Measurements from ENCODE around the gene PPARD.
"Not testable (repeated sequence)": the region's sequence is repeated elsewhere in the genome, so short reads cannot be mapped to it uniquely, and the experiment has no call there.

Gene PPARD

DNA sequence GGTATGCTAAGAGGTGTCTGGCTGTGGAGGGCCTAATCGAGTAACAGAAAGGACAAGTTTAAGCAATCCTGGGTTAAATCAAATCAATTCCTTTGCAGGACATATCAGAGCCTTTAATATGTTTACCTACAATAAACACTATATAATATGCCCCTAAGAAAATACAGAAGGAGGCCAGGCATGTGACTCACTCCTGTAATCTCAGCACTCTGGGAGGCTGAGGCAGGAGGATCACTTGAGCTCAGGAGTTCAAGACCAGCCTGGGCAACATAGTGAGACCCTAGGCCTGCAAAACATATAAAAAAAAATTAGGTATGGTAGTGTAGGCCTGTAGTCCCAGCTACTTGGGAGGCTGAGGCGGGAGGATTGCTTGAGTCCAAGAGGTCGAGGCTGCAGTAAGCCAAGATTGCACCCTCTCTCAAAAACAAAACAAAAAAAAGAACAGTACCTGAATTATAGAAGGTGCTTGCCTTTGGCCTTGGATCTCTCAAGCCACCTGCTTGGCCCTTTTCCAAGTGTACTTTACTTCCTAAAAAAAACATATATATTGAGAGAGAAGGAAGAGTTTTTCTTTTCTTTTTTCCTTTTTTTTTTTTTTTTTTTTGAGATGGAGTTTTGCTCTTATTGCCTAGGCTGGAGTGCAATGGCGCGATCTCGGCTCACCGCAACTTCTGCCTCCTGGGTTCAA lies 96.2 kb downstream of the PPARD start:
- not testable (repeated sequence) for DNase-seq (ENCODE audit: low read depth in 2 of 2)

DNA sequence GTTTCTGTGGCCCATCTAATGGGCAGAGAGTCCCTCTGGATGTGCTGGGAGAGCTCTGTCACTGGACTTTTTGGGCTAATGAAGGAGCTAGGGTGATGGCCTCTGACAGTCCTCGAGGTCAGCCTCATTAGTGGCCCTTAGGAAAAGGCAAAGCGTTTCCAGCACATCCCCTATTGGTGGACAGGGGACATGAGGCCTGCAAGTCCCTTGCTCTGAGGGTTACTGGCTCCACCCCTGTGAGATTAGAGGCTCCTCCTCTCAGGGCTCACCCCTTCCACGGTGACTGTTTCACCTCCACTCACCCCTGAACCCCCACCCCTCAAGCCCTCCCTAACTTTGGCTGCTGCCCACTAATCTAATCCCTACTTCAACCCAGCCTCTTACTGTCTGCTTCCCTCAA lies 97.0 kb downstream of the PPARD start:
- DNase-seq (ENCODE audit: low read depth in 2 of 2) = no peak

DNA sequence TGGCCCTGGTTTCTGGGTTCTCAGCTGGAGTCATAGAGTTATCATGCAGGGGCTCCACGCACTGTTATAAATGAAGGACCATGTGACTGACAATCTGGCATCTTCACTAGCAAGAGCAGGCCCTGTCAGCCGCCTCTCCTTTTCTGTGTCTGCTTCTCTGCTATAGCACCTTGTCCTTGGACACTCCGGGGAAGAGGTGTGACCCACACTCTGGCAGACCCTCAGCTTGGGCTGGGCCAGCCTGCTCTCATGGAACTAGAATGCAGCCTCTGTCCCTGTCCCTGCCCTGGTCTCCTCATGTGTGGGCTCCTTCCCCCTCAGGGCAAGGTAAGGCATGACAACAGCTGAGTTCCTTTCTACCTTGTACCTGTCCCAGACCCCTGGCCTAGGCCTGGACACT lies 98.8 kb downstream of the PPARD start:
- no peak for DNase-seq (ENCODE audit: low read depth in 2 of 2)

- DNase-seq (ENCODE audit: low read depth in 2 of 2) = no peak
Observed at GRCh38 chr6:35441642-35442041, 99.3 kb downstream of the PPARD start.

GRCh38 chr6:35442693-35443092 lies 100.3 kb downstream of the PPARD start:
- DNase-seq (ENCODE audit: low read depth in 2 of 2) = no peak

- DNase-seq (ENCODE audit: low read depth in 2 of 2) = no peak
Observed at GRCh38 chr6:35443341-35444030, 101.1 kb downstream of the PPARD start.

GRCh38 chr6:35445691-35446090 lies 103.3 kb downstream of the PPARD start:
- no peak for DNase-seq (ENCODE audit: low read depth in 2 of 2)

DNA sequence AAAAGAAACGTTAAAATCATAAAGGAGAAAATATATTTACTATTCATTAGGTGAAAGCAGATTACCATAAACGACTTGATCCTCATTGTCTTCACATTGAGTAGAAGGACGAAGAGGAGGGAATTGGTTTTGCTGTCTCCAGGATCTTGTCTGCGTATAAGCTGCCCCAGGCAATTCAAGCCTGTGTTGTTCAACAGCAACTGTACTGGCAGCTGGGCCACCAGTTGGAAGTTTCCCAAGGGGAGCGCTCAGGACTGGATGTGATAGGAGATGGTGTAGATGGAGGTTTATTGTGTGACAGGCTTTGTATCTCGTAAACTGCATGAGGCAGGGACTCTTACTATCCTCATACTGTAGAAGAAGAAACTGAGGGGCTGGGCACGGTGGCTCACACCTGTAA lies 105.8 kb downstream of the PPARD start:
- DNase-seq (ENCODE audit: low read depth in 2 of 2) = no peak

DNA sequence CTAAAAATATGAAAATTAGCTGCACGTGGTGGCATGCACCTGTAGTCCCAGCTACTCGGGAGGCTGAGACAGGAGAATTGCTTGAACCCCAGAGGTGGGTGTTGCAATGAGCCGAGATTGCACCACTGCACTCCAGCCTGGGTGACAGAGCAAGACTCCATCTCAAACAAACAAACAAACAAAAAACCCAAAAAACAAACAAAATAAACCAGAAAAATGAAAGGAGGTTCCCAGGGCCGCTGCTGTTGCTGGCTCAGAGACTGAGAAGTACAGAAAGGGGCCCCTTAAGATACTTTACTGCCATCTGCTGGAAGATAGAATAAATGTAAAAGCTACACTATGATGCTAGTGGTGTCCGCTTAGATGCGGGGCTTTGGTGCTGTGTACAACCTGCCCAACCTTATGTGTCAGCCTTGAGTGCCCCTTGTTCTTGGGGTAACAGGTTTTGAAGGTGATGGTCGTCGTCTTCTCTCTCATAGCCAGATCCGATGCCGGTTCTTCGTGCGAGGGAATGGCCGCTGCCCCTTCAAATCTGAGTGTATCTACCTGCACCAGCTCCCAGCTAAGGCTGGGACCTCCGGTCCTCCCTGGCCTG lies 107.0 kb downstream of the PPARD start:
- no peak for DNase-seq (ENCODE audit: low read depth in 2 of 2)

DNA sequence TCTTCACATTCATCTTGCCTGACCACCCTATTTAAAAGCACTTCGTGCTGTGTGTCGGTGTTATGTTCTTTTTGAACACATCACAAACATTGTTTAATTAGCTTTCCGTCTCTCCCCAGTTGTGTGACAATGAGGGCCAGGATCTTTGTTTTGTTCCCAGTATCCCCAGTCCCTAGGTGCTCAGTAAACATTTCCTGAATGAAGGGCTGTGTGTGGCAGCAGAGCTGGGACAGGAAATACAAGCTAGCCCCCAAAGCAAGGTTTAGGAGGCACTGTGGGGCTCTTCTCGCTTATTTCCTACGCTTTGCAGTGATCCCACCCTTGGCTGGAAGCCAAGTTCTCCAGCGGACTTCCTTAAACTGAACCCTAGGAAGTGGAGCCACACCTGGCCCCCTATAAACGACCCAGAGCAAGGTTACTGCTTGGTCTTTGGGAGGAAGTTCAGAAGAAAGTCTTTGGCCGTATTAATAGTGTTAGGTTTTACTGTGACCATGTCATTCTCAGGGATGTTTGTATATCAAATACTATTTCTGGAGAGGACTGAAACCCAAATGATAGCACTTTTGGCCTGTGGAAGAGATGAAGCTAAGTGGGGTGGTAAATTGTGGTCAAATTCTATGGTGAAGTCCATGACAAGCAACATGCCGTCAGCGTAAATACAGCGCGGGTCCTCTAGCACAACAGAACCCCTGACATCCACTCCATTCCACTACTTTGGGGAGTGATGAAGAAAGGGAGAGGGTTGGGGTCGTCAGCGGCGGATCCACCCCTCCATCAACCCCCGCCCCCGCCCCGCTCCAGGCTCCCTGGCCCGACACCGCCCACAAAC lies 109.2 kb downstream of the PPARD start:
- no peak for DNase-seq (ENCODE audit: low read depth in 2 of 2)

DNA sequence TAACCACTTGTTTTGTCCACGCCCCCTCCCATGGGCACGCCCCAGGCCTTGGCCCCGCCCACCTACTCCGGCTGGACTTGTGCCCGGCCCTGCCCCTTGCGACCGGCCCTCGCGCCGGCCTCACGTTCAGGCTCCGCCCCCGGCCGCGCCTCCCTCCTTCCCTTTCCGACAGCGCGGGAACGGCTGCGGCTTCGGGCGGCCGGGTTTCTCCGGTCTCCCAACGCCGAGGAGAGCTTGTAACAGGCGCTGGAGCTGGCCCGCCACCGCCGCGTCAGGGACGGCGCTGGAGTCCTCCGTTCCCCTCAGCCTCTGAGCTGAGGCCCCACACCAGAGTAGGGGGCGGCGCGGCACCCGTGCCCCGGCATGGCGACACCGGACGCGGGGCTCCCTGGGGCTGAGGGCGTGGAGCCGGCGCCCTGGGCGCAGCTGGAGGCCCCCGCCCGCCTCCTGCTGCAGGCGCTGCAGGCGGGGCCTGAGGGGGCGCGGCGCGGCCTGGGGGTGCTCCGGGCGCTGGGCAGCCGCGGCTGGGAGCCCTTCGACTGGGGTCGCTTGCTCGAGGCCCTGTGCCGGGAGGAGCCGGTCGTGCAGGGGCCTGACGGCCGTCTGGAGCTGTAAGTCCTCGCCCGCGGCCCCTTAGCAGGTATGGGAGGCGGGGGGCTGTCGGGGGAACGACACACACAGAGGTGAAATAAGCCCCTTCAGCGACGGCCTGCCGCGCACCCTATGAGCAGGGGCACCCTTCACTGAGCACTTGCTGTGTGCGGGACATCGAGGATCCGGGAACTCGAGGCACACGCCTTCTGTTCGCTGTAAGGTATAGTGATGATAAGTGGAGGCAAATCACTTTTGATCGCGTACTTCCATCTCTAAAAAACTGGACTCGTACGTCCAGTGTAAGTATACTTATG lies 110.1 kb downstream of the PPARD start, which contains the start of gene FANCE:
Gene FANCE (plus strand): TSS at position 156 of the 908 bp plus-strand sequence. CDS start 208 bp downstream, at position 364.
- peak; percentile 84 for DNase-seq (ENCODE audit: low read depth in 2 of 2)

DNA sequence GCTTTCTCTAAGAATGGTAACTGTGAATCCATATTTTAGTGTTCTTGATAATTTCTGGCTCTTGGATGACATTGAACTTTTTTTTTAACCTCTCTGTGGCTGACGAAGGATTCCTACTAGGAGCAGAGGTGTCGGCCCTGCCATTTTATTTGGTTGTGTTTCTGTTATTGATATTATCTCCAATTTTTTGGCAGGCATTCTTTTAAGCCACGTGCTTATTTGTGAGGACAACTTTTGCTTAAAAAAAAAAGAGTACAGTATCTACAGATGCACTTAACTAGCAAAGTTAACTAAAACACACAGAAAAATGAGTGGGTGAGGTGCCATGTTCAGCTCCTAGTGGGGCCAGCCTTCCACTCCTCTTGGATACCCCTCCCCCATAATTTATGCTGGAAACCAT lies 110.9 kb downstream of the PPARD start:
- DNase-seq (ENCODE audit: low read depth in 2 of 2) = no peak

- DNase-seq (ENCODE audit: low read depth in 2 of 2) = no peak
Observed at GRCh38 chr6:35454391-35455110, 112.2 kb downstream of the PPARD start.

DNA sequence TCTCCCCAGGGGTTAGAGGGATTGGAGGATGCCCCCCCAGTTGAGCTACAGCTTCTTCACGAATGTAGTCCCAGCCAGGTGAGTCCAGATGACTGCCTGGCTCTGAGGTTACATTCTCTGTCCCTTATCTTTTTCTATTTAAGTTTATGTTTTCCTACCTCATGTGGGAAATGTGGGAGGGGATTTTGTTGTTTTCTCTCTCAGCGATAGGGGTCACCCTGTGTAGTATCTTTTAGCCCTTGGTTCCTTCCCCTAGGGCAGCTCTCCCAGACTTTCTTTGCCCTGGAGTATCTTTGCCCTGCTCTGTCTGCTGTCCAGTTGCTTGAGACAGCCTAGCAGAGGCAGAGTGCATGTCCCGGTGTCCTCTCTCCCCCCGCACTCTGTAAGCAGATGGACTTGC lies 115.5 kb downstream of the PPARD start:
- no peak for DNase-seq (ENCODE audit: low read depth in 2 of 2)

GRCh38 chr6:35461270-35461669 lies 118.9 kb downstream of the PPARD start:
- DNase-seq (ENCODE audit: low read depth in 2 of 2) = no peak

- DNase-seq (ENCODE audit: low read depth in 2 of 2) = no peak
Observed at GRCh38 chr6:35463292-35463691, 120.9 kb downstream of the PPARD start.

- no peak for DNase-seq (ENCODE audit: low read depth in 2 of 2)
Observed at GRCh38 chr6:35465646-35466045, 123.3 kb downstream of the PPARD start.

GRCh38 chr6:35468181-35468979 lies 126.0 kb downstream of the PPARD start, which contains the start of gene RPL10A:
TSS of gene RPL10A (plus strand) at chr6:35468401. CDS start at chr6:35468435, 34 bp downstream.
- peak; percentile 89 to 91 for DNase-seq (ENCODE audit: low read depth in 2 of 2)

DNA sequence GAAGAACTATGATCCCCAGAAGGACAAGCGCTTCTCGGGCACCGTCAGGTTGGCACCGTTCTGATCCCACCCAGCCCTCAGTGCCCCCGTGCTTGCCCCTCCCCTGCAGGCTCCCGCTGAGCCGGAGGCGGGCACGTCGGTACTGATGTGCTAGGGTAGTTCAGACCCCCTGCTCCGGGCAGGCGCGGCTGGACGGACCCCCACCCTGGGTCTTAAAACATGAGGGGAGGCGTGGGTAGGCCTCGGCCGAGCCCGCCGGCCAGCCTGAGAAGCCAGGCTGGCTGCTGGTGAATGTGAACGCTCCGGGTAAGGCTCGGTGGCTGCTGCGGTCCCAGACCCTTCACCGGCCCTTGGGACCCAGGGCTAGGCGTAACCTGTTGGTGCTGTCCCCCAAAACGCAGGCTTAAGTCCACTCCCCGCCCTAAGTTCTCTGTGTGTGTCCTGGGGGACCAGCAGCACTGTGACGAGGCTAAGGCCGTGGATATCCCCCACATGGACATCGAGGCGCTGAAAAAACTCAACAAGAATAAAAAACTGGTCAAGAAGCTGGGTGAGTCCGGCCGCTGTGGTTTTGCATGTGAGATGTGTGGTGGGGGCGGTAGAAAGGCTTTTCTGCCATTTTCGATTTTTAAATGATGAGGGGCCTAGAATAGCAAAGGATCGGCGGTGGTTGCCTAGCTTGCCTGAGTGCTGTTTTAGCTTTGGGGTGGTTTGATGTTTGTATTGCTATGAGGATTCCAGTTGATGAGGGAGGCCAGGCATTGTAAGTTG lies 126.8 kb downstream of the PPARD start:
- DNase-seq (ENCODE audit: low read depth in 2 of 2) = no peak
